WTC11 (cell line): ENCODE data around the gene DNAH8. TPM values are rescaled to one million over a fixed set of nuclear protein-coding genes. Genes with fewer than 3 reads are reported as not detected.

Source experiments
- ATAC-seq: fragments of 200-7000 bp; cut with Tn5 transposase; 2 replicates; pipeline ENCODE4 v1.10.0; 2021; ENCODE audit warnings: mild to moderate bottlenecking, moderate library complexity
- CTCF ChIA-PET: fragments of 300-600 bp; sonication (Branson Sonifier 250); formaldehyde crosslinking; loops from one replicate; lab custom pipeline; 2021; ENCODE audit warnings: antibody characterized with exemption; lab: Charles Lee
- POLR2A ChIA-PET: fragments of 350-600 bp; sonication (Branson Sonifier 250); formaldehyde crosslinking; loops from one replicate; lab custom pipeline; 2021; ENCODE audit warnings: antibody characterized with exemption; lab: Charles Lee
- DNase-seq: peaks from one replicate; pipeline ENCODE4 v3.0.0; 2021; ENCODE audit warnings: low spot score
- H3K27ac Mint-ChIP-seq: 2 replicates; pipeline ENCODE4 v1.8.0; 2021; ENCODE audit warnings: mixed read lengths
- H3K27me3 Mint-ChIP-seq: 2 replicates; pipeline ENCODE4 v1.8.0; 2021; ENCODE audit warnings: low read depth, mild to moderate bottlenecking, moderate library complexity, mixed read lengths
- H3K36me3 Mint-ChIP-seq: 2 replicates; pipeline ENCODE4 v1.8.0; 2021; ENCODE audit warnings: mixed read lengths
- H3K4me1 Mint-ChIP-seq: 2 replicates; pipeline ENCODE4 v1.8.0; 2022; ENCODE audit warnings: mixed read lengths
- H3K4me3 Mint-ChIP-seq: 2 replicates; pipeline ENCODE4 v1.8.0; 2021; ENCODE audit warnings: mild to moderate bottlenecking, moderate library complexity, mixed read lengths
- H3K9me3 Mint-ChIP-seq: 2 replicates; pipeline ENCODE4 v1.8.0; 2021; ENCODE audit warnings: mixed read lengths
- GTF2I ChIP-seq: fragments of 250-450 bp; sonication (Bioruptor Pico); conservative IDR thresholded peaks from 2 replicates; pipeline ENCODE4 v1.4.0; 2021; ENCODE audit warnings: mild to moderate bottlenecking
- HMGA2 ChIP-seq: fragments of 250-450 bp; sonication (Bioruptor Pico); IDR thresholded peaks from 2 replicates; pipeline ENCODE4 v1.4.0; 2021; ENCODE audit warnings: mild to moderate bottlenecking, moderate library complexity
- MLX ChIP-seq: sonication (generic); formaldehyde crosslinking; IDR thresholded peaks from 2 replicates; pipeline ENCODE4 v1.8.1; 2023; ENCODE audit warnings: mild to moderate bottlenecking, missing genetic modification reagents, moderate library complexity
- NR1H2 ChIP-seq: sonication (generic); formaldehyde crosslinking; IDR thresholded peaks from 2 replicates; pipeline ENCODE4 v1.9.0; 2021; ENCODE audit warnings: mild to moderate bottlenecking, moderate library complexity, missing genetic modification reagents
- NR2C2 ChIP-seq: sonication (generic); formaldehyde crosslinking; IDR thresholded peaks from 2 replicates; pipeline ENCODE4 v1.8.0; 2022; ENCODE audit warnings: mild to moderate bottlenecking, missing genetic modification reagents
- NR3C1 ChIP-seq: sonication (generic); formaldehyde crosslinking; conservative IDR thresholded peaks from 2 replicates; pipeline ENCODE4 v1.8.1; 2023; ENCODE audit warnings: low read depth, mild to moderate bottlenecking, missing genetic modification reagents
- RORB ChIP-seq: fragments of 250-450 bp; sonication (Bioruptor Pico); IDR thresholded peaks from 2 replicates; pipeline ENCODE4 v1.9.0; 2021; ENCODE audit warnings: mild to moderate bottlenecking
- SOX15 ChIP-seq: fragments of 250-450 bp; sonication (Bioruptor Pico); IDR thresholded peaks from 2 replicates; pipeline ENCODE4 v1.9.0; 2021; ENCODE audit warnings: mild to moderate bottlenecking
- ZNF232 ChIP-seq: sonication (generic); formaldehyde crosslinking; IDR thresholded peaks from 2 replicates; pipeline ENCODE4 v1.8.0; 2022; ENCODE audit warnings: mild to moderate bottlenecking, missing genetic modification reagents
- ZNF317 ChIP-seq: sonication (generic); formaldehyde crosslinking; IDR thresholded peaks from 2 replicates; pipeline ENCODE4 v1.8.1; 2023; ENCODE audit warnings: low read depth, mild to moderate bottlenecking, moderate library complexity, missing genetic modification reagents, borderline replicate concordance
- ZNF416 ChIP-seq: fragments of 250-450 bp; sonication (Bioruptor Pico); IDR thresholded peaks from 2 replicates; pipeline ENCODE4 v1.9.0; 2021; ENCODE audit warnings: mild to moderate bottlenecking, inconsistent platforms
- ZNF532 ChIP-seq: fragments of 250-450 bp; sonication (Bioruptor Pico); IDR thresholded peaks from 2 replicates; pipeline ENCODE4 v1.9.0; 2021; ENCODE audit warnings: mild to moderate bottlenecking, borderline replicate concordance
- total RNA-seq: library from RNA; stranded (reverse); gene quantifications from 3 replicates; pipeline ENCODE4 v1.2.3, GENCODE V29; 2021
- TF ChIP-seq, protein P1 (sequence below): sonication (generic); formaldehyde crosslinking; conservative IDR thresholded peaks from 2 replicates; pipeline ENCODE4 v1.8.1; 2022; ENCODE audit warnings: mild to moderate bottlenecking, missing genetic modification reagents
- TF ChIP-seq, protein P2 (sequence below): sonication (generic); formaldehyde crosslinking; IDR thresholded peaks from 2 replicates; pipeline ENCODE4 v1.8.1; 2023; ENCODE audit warnings: mild to moderate bottlenecking, missing genetic modification reagents
- TF ChIP-seq, protein P3 (sequence below): fragments of 250-450 bp; sonication (Bioruptor Pico); IDR thresholded peaks from 2 replicates; pipeline ENCODE4 v1.9.0; 2021; ENCODE audit warnings: mild to moderate bottlenecking
- TF ChIP-seq, protein P4 (sequence below): sonication (generic); formaldehyde crosslinking; IDR thresholded peaks from 2 replicates; pipeline ENCODE4 v1.8.1; 2022; ENCODE audit warnings: missing genetic modification reagents, borderline replicate concordance

Gene DNAH8
- total RNA-seq, 1 experiment from 2014 or later: 0.02 TPM

DNA sequence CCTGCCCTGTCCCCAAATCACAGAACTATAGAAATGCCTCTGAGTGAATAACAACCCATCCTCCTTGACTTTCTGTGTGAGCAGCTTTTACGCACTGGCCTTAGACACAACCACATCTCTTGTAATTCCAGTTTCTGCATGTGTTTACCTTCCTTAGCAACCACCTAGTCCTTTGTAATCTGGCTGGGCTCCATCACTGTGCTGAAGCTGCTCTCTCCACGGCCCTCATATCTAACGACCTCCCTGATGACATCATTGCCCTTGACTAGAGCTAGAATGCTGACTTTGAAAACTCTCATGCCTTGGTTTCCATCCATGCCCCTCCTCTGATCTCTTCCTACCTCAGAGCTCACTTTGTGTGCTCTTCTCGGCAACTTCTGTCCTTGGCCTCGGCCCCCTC is 303.0 kb downstream of the DNAH8 start:
- Mint-ChIP-seq H3K27ac (no peak overlapping the region), H3K36me3 (no peaks in the 10 kb centered on the region), H3K4me1 (no peaks in the 10 kb centered on the region; the same call in 1 of the 2 replicates), H3K27me3 (peaks cover 6% of the 10 kb centered on the region), H3K4me3 (no peak overlapping the region), H3K9me3 (peaks cover 4% of the 10 kb centered on the region; the same call in 1 of the 2 replicates)
- CTCF ChIA-PET: interaction anchor here (1.2 to 1.9 kb wide), 3 partner anchors 21 to 172 kb away, joined by 4 to 7 read pairs (median 5); no protein-coding TSS in a partner anchor
- no peak for ATAC-seq
- POLR2A ChIA-PET: no interaction called here
- DNase-seq: no peak
- TF ChIP-seq GTF2I (CRISPR knock-in tag) (no peak), ZNF232 (CRISPR knock-in tag) (no peak), ZNF532 (CRISPR knock-in tag) (no peak), MLX (CRISPR knock-in tag) (no peak), NR1H2 (CRISPR knock-in tag) (no peak), RORB (CRISPR knock-in tag) (no peak), HMGA2 (no peak), NR3C1 (CRISPR knock-in tag) (no peak)
- TF ChIP-seq, protein P1, sequence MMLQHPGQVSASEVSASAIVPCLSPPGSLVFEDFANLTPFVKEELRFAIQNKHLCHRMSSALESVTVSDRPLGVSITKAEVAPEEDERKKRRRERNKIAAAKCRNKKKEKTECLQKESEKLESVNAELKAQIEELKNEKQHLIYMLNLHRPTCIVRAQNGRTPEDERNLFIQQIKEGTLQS (CRISPR knock-in tag): no peak
- TF ChIP-seq, protein P2, sequence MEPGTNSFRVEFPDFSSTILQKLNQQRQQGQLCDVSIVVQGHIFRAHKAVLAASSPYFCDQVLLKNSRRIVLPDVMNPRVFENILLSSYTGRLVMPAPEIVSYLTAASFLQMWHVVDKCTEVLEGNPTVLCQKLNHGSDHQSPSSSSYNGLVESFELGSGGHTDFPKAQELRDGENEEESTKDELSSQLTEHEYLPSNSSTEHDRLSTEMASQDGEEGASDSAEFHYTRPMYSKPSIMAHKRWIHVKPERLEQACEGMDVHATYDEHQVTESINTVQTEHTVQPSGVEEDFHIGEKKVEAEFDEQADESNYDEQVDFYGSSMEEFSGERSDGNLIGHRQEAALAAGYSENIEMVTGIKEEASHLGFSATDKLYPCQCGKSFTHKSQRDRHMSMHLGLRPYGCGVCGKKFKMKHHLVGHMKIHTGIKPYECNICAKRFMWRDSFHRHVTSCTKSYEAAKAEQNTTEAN (CRISPR knock-in tag): no peak
- TF ChIP-seq, protein P3, sequence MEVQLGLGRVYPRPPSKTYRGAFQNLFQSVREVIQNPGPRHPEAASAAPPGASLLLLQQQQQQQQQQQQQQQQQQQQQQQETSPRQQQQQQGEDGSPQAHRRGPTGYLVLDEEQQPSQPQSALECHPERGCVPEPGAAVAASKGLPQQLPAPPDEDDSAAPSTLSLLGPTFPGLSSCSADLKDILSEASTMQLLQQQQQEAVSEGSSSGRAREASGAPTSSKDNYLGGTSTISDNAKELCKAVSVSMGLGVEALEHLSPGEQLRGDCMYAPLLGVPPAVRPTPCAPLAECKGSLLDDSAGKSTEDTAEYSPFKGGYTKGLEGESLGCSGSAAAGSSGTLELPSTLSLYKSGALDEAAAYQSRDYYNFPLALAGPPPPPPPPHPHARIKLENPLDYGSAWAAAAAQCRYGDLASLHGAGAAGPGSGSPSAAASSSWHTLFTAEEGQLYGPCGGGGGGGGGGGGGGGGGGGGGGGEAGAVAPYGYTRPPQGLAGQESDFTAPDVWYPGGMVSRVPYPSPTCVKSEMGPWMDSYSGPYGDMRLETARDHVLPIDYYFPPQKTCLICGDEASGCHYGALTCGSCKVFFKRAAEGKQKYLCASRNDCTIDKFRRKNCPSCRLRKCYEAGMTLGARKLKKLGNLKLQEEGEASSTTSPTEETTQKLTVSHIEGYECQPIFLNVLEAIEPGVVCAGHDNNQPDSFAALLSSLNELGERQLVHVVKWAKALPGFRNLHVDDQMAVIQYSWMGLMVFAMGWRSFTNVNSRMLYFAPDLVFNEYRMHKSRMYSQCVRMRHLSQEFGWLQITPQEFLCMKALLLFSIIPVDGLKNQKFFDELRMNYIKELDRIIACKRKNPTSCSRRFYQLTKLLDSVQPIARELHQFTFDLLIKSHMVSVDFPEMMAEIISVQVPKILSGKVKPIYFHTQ (CRISPR knock-in tag): no peak

DNA sequence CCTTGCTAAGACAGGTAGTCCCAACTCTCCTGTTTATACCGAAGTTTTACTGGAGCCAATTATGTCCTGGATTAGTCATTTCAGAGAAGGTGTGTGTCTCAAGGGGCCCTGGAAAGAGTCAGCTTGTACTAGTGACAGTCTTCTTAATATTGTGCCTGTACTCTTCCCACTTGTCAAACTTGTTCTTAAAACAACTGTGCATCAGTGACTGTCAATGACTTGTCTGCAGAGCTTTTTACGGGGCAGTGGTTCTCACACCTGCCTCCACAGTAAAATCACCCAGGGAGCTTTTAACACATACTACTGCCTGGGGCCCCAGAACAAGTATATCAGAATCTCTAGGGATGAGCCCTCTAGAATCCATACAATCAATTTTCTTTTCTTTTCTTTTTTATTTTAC is 305.0 kb downstream of the DNAH8 start:
- ChIA-PET POLR2A (no interaction called here), CTCF (interaction anchor here (1.0 to 1.6 kb wide), 3 partner anchors 9 to 147 kb away, joined by 3 to 5 read pairs (median 3); no protein-coding TSS in a partner anchor)
- TF ChIP-seq, protein P4, sequence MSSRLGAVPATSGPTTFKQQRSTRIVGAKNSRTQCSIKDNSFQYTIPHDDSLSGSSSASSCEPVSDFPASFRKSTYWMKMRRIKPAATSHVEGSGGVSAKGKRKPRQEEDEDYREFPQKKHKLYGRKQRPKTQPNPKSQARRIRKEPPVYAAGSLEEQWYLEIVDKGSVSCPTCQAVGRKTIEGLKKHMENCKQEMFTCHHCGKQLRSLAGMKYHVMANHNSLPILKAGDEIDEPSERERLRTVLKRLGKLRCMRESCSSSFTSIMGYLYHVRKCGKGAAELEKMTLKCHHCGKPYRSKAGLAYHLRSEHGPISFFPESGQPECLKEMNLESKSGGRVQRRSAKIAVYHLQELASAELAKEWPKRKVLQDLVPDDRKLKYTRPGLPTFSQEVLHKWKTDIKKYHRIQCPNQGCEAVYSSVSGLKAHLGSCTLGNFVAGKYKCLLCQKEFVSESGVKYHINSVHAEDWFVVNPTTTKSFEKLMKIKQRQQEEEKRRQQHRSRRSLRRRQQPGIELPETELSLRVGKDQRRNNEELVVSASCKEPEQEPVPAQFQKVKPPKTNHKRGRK (CRISPR knock-in tag): no peak
- TF ChIP-seq ZNF317 (CRISPR knock-in tag): no peak
- TF ChIP-seq, protein P1 (CRISPR knock-in tag): no peak
- no peak for TF ChIP-seq SOX15
- no peak for TF ChIP-seq ZNF532 (CRISPR knock-in tag)
- TF ChIP-seq ZNF416 (CRISPR knock-in tag): no peak
- TF ChIP-seq NR2C2: no peak
- no peak for ATAC-seq
- Mint-ChIP-seq H3K27ac (no peak overlapping the region), H3K36me3 (no peaks in the 10 kb centered on the region), H3K9me3 (peaks cover 4% of the 10 kb centered on the region; the same call in 1 of the 2 replicates), H3K4me3 (no peak overlapping the region), H3K4me1 (no peaks in the 10 kb centered on the region; the same call in 1 of the 2 replicates), H3K27me3 (peaks cover 4% of the 10 kb centered on the region; the same call in 1 of the 2 replicates)
- no peak for DNase-seq
